ENCODE results near the gene HNRNPA3.
"Not testable (repeated sequence)": the region's sequence is repeated elsewhere in the genome, so short reads cannot be mapped to it uniquely, and the experiment has no call there.

Gene HNRNPA3

GRCh38 chr2:177211576-177212105, 953 bp upstream of the HNRNPA3 start:
- peak overlapping the region; percentile 93 for H3K4me3 Mint-ChIP-seq
- peaks cover 64% of the 10 kb centered on the region for H3K4me1 Mint-ChIP-seq
- peak overlapping the region; percentile 100 for H3K27ac Mint-ChIP-seq
- DNase-seq = no peak
- H3K9me3 Mint-ChIP-seq = no peaks in the 10 kb centered on the region
- peaks cover 34% of the 10 kb centered on the region for H3K36me3 Mint-ChIP-seq (ENCODE audit: low read depth)
- peaks cover 5% of the 10 kb centered on the region for H3K27me3 Mint-ChIP-seq (ENCODE audit: low read depth, poor library complexity)
- TF ChIP-seq, protein P1, sequence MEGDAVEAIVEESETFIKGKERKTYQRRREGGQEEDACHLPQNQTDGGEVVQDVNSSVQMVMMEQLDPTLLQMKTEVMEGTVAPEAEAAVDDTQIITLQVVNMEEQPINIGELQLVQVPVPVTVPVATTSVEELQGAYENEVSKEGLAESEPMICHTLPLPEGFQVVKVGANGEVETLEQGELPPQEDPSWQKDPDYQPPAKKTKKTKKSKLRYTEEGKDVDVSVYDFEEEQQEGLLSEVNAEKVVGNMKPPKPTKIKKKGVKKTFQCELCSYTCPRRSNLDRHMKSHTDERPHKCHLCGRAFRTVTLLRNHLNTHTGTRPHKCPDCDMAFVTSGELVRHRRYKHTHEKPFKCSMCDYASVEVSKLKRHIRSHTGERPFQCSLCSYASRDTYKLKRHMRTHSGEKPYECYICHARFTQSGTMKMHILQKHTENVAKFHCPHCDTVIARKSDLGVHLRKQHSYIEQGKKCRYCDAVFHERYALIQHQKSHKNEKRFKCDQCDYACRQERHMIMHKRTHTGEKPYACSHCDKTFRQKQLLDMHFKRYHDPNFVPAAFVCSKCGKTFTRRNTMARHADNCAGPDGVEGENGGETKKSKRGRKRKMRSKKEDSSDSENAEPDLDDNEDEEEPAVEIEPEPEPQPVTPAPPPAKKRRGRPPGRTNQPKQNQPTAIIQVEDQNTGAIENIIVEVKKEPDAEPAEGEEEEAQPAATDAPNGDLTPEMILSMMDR (IDR thresholded peaks at IDR 0.05) = no peak

DNA sequence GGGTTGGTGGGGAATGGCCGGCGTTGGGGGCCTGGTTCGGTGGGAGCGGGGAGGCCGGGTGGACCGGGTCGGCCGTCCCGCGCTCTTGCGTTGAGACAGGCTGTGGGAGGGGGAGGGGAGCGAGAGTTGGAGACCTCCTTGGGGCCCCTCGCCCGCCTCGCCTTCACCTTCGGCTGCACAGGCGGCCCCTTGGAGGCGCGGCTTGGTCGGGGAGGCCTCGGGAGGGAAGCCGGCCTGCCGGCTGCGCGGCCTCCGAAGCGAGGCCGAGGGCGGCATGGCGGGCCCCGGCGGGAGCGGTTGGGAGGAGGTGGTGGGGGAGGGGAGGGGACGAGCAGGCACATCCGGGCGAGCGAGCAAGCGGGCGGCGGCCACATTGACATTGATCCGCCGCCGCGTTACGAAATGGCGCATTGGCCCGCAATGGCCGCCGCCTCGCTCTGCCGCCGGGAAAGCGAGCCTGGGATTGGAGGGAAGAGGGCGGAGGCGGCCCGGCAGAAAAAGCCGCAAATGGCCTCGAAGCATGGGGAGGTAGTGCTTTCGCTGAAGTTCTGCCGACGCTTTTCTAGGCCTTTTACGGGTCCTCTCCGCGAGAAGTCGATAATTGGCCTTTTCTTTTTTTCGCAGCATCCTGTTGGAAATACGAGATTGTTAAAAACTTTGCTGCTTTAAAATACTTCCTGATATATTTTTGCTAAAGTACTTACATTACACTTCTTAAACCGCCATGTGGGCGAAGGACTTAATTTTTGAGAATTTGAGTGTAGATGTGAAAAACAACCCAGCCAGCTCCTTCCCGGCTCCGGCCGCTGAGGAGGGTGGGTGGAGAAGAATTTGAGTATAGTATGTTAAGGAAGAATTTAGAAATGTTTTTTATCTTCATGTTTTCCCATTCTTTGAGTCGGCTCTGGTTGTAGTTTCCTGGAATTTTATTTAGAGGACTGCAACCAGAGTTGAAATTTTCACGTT, 580 bp downstream of the HNRNPA3 start:
- H3K4me1 Mint-ChIP-seq = peaks cover 60% of the 10 kb centered on the region
- H3K9me3 Mint-ChIP-seq = no peaks in the 10 kb centered on the region
- peak overlapping the region; percentile 100 for H3K27ac Mint-ChIP-seq
- peaks cover 44% of the 10 kb centered on the region for H3K36me3 Mint-ChIP-seq (ENCODE audit: low read depth)
- peak; percentile 93 for DNase-seq
- peaks cover 5% of the 10 kb centered on the region for H3K27me3 Mint-ChIP-seq (ENCODE audit: low read depth, poor library complexity)
- TF ChIP-seq, protein P1 (IDR thresholded peaks at IDR 0.05) = no peak
- peak overlapping the region; percentile 93 for H3K4me3 Mint-ChIP-seq

GRCh38 chr2:177217247-177217843, 4.8 kb downstream of the HNRNPA3 start:
- Mint-ChIP-seq H3K36me3 (ENCODE audit: low read depth) (peaks cover 76% of the 10 kb centered on the region), H3K27me3 (ENCODE audit: low read depth, poor library complexity) (peaks cover 5% of the 10 kb centered on the region), H3K4me1 (peaks cover 38% of the 10 kb centered on the region), H3K9me3 (no peaks in the 10 kb centered on the region), H3K4me3 (no peak overlapping the region), H3K27ac (peak overlapping the region; percentile 87)
- TF ChIP-seq, protein P1 (IDR thresholded peaks at IDR 0.05) = no peak
- DNase-seq = no peak

GRCh38 chr2:177219787-177220186, 7.2 kb downstream of the HNRNPA3 start:
- H3K9me3 Mint-ChIP-seq; H3K27me3 Mint-ChIP-seq (ENCODE audit: low read depth, poor library complexity); H3K27ac Mint-ChIP-seq; H3K4me3 Mint-ChIP-seq; DNase-seq: not testable (repeated sequence)
- peaks cover 88% of the 10 kb centered on the region for H3K36me3 Mint-ChIP-seq (ENCODE audit: low read depth)
- peaks cover 25% of the 10 kb centered on the region for H3K4me1 Mint-ChIP-seq

DNA sequence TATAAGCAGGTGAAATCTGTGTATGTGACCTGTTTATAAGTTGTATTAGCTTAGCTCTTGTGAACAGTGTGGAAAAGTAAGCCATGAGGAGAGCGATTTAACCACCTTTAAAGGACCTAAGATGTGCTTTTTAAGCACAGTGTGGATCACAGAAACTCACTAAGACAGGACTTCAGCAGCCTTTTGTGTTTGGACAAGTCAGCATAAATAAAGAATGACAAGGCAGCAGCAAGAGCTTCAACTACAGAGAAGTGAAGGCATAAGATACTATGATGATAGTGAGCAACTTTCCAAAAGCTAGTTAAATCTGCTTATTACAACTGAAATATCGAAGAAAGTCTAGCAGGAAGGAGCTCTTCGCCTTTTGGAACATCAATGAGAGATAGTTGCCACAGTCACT, 8.9 kb downstream of the HNRNPA3 start:
- H3K36me3 Mint-ChIP-seq (ENCODE audit: low read depth) = peaks cover 83% of the 10 kb centered on the region
- TF ChIP-seq, protein P1 (IDR thresholded peaks at IDR 0.05) = no peak
- H3K27ac Mint-ChIP-seq = no peak overlapping the region
- no peaks in the 10 kb centered on the region for H3K9me3 Mint-ChIP-seq
- peaks cover 8% of the 10 kb centered on the region for H3K4me1 Mint-ChIP-seq
- no peak overlapping the region for H3K4me3 Mint-ChIP-seq
- H3K27me3 Mint-ChIP-seq (ENCODE audit: low read depth, poor library complexity) = no peaks in the 10 kb centered on the region
- no peak for DNase-seq

DNA sequence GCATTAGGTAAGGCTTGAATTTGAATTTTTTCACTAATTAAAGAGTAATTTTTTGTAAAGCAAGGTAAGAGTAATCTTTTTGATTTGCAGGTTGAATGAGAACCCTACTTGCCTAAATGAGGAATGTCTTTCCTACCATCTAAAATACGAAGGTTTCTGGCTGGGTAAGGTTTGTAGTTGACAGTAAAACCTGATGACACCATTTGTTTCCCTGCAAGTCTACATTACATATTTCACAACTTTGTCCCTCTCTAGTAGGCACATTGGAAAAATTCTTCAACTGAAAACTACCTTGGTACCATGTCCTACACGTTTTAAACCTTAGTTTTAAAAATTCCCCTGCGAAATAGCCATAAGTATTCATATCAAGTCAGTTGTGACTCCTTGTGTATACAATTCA, 9.4 kb downstream of the HNRNPA3 start:
- H3K4me3 Mint-ChIP-seq = no peak overlapping the region
- H3K27me3 Mint-ChIP-seq (ENCODE audit: low read depth, poor library complexity) = no peaks in the 10 kb centered on the region
- H3K9me3 Mint-ChIP-seq = no peaks in the 10 kb centered on the region
- H3K4me1 Mint-ChIP-seq = peaks cover 4% of the 10 kb centered on the region
- H3K27ac Mint-ChIP-seq = peak overlapping the region; percentile 64
- TF ChIP-seq, protein P1 (IDR thresholded peaks at IDR 0.05) = no peak
- H3K36me3 Mint-ChIP-seq (ENCODE audit: low read depth) = peaks cover 83% of the 10 kb centered on the region
- DNase-seq = no peak

- peaks cover 78% of the 10 kb centered on the region for H3K36me3 Mint-ChIP-seq (ENCODE audit: low read depth)
- not testable (repeated sequence) for H3K27me3 Mint-ChIP-seq (ENCODE audit: low read depth, poor library complexity); H3K4me1 Mint-ChIP-seq; H3K4me3 Mint-ChIP-seq; DNase-seq; H3K9me3 Mint-ChIP-seq; H3K27ac Mint-ChIP-seq
Measured at GRCh38 chr2:177223436-177223835, 10.8 kb downstream of the HNRNPA3 start.

Data from nephron progenitor cell (in vitro differentiated cells).